Vagina (tissue), 2 donors: Measurements from ENCODE around the gene TMC3. TPM values are rescaled to one million over a fixed set of nuclear protein-coding genes. Genes with fewer than 3 reads are reported as not detected.

ENCODE experiments used
- DNase-seq, 2 donors: peaks; one replicate each; pipeline ENCODE4 v3.0.0-alpha.2; 2017; ENCODE audit errors: extremely low spot score in 2 of 2
- H3K27ac ChIP-seq: fragments of 200-600 bp; sonication (generic); one replicate; pipeline ENCODE4 v1.5.1; 2019
- H3K27me3 ChIP-seq: fragments of 200-600 bp; sonication (generic); one replicate; pipeline ENCODE4 v1.5.1; 2019
- H3K36me3 ChIP-seq, 2 donors: fragments of 200-600 bp; sonication (generic); one replicate each; pipeline ENCODE4 v1.5.1; 2017 to 2019
- H3K4me1 ChIP-seq: fragments of 200-600 bp; sonication (generic); one replicate; pipeline ENCODE4 v1.5.1; 2019
- H3K4me3 ChIP-seq, 2 donors: fragments of 200-600 bp; sonication (generic); 1 replicate in 1 of 2; 2 replicates in 1 of 2; pipeline ENCODE4 v1.5.1; 2016 to 2019
- H3K9me3 ChIP-seq: fragments of 200-600 bp; sonication (generic); one replicate; pipeline ENCODE4 v1.5.1; 2019
- POLR2A ChIP-seq, 2 donors: fragments of 450-650 bp; IDR thresholded peaks; one replicate each; pipeline ENCODE4 v1.6.1; 2017; ENCODE audit warnings: antibody characterized with exemption in 2 of 2, mild to moderate bottlenecking in 2 of 2, moderate library complexity in 2 of 2
- POLR2AphosphoS5 ChIP-seq, 2 donors: sonication (generic); formaldehyde crosslinking; IDR thresholded peaks; one replicate each; pipeline ENCODE4 v1.9.0; 2017; ENCODE audit warnings: antibody characterized with exemption in 2 of 2, mild to moderate bottlenecking in 2 of 2, low read depth in 1 of 2; ENCODE audit not compliant: insufficient read depth in 1 of 2
- intact Hi-C: fragments of 100-400 bp; cut with DNase I; formaldehyde crosslinking; loops from one replicate; pipeline ENCODE4 v1.15.1; 2023
- total RNA-seq: library from RNA; depleted of rRNA; stranded (reverse); fragments of >200 nt; gene quantifications from one replicate; pipeline ENCODE4 v1.2.3, GENCODE V29; 2016
- TF ChIP-seq, protein P1 (sequence below), 3 experiments: fragments of 450-650 bp in 2 of 3; fragments of 200-600 bp in 1 of 3; sonication (generic) in 1 of 3; IDR thresholded peaks; one replicate each; pipeline ENCODE4 v1.5.1; 2017 to 2019; ENCODE audit warnings: antibody characterized with exemption in 3 of 3, mild to moderate bottlenecking in 2 of 3, moderate library complexity in 2 of 3

Gene TMC3
- total RNA-seq, 1 donor from 2014 or later, result 2.7 TPM

DNA sequence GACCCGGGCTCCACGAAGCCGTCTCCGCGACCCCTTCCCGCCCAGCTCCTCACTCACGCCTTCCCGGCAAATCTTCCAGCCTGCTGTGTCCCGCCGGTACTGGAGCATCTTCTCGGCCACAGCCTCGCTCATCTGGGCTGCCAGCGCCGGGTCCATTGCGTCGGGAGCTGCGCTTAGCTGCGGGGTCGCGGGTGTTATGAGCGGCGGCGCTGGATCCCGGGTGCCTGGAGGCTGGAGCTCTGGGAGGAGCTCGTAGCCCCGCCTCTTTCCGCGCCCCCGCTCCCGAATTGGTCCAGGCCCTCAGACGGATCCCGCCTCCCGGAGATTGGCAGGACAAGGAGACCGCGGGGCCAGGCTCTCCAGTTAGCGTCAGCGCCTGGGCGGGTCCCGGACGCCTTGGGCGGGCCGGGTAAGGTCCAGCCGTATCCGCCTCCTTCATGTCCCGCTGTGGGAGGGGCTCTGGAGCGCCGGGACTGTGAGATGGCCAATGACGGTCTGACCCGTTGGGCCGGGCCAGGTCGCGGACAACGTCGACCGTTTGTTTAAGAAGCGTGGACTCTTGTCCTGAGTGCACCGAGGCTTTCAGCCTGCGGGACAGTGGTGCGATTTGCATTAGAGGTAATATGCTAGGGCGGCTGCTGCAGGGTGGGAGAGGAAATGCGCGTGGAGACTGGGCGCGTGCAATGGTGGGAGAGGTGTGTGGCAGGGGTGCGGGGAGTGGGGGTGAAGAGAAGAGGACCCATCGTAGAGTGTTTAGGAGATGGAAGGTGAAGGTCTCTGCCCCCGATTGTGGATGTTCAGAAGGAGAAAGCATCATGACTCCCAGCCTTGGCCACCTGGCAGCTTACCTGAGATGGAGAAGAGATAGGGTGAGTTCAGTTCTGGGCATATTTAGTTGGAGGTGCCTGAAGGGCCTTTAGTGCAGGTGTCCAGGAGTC is 49.8 kb downstream of the TMC3 start, which contains the start of gene STARD5:
Gene STARD5, minus strand, starts transcription at position 198 of the 938 bp plus-strand sequence. Its CDS starts 42 bp downstream, at position 156.
- Histone ChIP-seq H3K4me3 (peak within 1 kb of the TSS; percentile 88 to 94), H3K27ac (peak within 1 kb of the TSS; percentile 81), H3K9me3 (no peaks in the 10 kb centered on the region), H3K27me3 (no peaks in the 10 kb centered on the region), H3K4me1 (peaks cover 24% of the 10 kb centered on the region), H3K36me3 (peaks cover 0 to 15% of the 10 kb centered on the region in 2 donors)
- peak in 1 of 2 donors; percentile 98 for DNase-seq
- intact Hi-C loops, result loop anchor here (10.0 kb wide), 1 partner anchor 1269 kb away; the partner anchor contains the start of gene ZFAND6
- TF ChIP-seq, protein P1, sequence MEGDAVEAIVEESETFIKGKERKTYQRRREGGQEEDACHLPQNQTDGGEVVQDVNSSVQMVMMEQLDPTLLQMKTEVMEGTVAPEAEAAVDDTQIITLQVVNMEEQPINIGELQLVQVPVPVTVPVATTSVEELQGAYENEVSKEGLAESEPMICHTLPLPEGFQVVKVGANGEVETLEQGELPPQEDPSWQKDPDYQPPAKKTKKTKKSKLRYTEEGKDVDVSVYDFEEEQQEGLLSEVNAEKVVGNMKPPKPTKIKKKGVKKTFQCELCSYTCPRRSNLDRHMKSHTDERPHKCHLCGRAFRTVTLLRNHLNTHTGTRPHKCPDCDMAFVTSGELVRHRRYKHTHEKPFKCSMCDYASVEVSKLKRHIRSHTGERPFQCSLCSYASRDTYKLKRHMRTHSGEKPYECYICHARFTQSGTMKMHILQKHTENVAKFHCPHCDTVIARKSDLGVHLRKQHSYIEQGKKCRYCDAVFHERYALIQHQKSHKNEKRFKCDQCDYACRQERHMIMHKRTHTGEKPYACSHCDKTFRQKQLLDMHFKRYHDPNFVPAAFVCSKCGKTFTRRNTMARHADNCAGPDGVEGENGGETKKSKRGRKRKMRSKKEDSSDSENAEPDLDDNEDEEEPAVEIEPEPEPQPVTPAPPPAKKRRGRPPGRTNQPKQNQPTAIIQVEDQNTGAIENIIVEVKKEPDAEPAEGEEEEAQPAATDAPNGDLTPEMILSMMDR (IDR thresholded peaks at IDR 0.05), result no peak
- peak; percentile 71 to 97 for TF ChIP-seq POLR2AphosphoS5 (IDR thresholded peaks at IDR 0.05; ENCODE audit: insufficient read depth in 1 of 2, low read depth in 1 of 2)
- TF ChIP-seq POLR2A (IDR thresholded peaks at IDR 0.05), result peak in 1 of 2 donors; percentile 89

DNA sequence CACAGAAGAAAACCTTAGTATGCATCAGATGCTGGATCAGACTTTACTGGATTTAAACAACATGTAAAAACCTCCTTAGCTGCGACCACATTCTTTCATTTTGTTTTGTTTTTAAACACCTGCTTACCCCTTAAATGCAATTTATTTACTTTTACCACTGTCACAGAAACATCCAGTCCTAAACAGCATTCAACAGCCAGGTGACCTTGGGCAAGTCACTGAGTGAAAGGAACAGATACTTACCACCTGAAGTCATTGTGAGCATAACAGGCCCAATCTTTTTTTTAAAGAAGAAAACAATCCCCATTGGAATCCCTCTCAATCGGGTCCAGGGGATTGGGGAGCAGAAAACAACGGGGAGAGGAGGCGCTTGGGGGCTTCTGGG is 50.5 kb downstream of the TMC3 start:
- Histone ChIP-seq H3K4me3 (peak overlapping the region; percentile 88 to 94), H3K9me3 (no peaks in the 10 kb centered on the region), H3K27ac (peak overlapping the region; percentile 81), H3K27me3 (no peaks in the 10 kb centered on the region), H3K4me1 (peaks cover 24% of the 10 kb centered on the region), H3K36me3 (peaks cover 0 to 20% of the 10 kb centered on the region in 2 donors)
- no peak for DNase-seq
- no peak for TF ChIP-seq POLR2AphosphoS5 (IDR thresholded peaks at IDR 0.05; ENCODE audit: insufficient read depth in 1 of 2, low read depth in 1 of 2)
- TF ChIP-seq, protein P1 (IDR thresholded peaks at IDR 0.05), result no peak
- TF ChIP-seq POLR2A (IDR thresholded peaks at IDR 0.05), result no peak
- intact Hi-C loops, result loop anchor here (10.0 kb wide), 1 partner anchor 1269 kb away; the partner anchor contains the start of gene ZFAND6

GRCh38 chr15:81322676-81323253 is 51.2 kb downstream of the TMC3 start:
- Histone ChIP-seq H3K27me3 (no peaks in the 10 kb centered on the region), H3K36me3 (peaks cover 0 to 28% of the 10 kb centered on the region in 2 donors), H3K4me1 (peaks cover 24% of the 10 kb centered on the region), H3K4me3 (peak overlapping the region; percentile 88 to 94), H3K27ac (peak overlapping the region; percentile 81), H3K9me3 (no peaks in the 10 kb centered on the region)
- DNase-seq, result no peak
- intact Hi-C loops, result loop anchor here (10.0 kb wide), 1 partner anchor 1268 kb away; the partner anchor contains the start of gene ZFAND6
- peak in 1 of 2 donors; percentile 37 for TF ChIP-seq POLR2AphosphoS5 (IDR thresholded peaks at IDR 0.05; ENCODE audit: insufficient read depth in 1 of 2, low read depth in 1 of 2)
- no peak for TF ChIP-seq POLR2A (IDR thresholded peaks at IDR 0.05)

DNA sequence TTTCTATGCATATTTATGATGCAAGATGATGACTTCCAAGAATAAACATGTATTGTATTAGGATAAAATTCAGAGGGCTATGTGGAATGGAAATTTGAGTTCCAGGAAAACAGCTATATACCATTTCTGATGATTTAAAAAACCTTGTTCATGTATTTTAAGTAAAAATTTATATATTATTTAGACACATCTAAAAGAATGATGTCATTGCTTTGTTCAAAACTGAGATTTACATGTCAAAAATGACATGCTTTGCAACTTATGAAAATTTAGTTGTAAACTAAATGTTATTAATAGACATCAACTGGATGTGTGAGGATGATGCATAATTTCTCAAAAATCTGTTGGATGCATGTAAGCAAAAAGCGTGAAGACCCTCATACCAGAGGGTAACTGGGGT is 52.3 kb downstream of the TMC3 start:
- DNase-seq, result no peak
- Histone ChIP-seq H3K4me1 (peaks cover 24% of the 10 kb centered on the region), H3K9me3 (no peaks in the 10 kb centered on the region), H3K36me3 (peaks cover 0 to 38% of the 10 kb centered on the region in 2 donors), H3K27ac (no peak overlapping the region), H3K4me3 (peak overlapping the region in 1 of 2 donors; percentile 88), H3K27me3 (no peaks in the 10 kb centered on the region)
- no peak for TF ChIP-seq POLR2AphosphoS5 (IDR thresholded peaks at IDR 0.05; ENCODE audit: insufficient read depth in 1 of 2, low read depth in 1 of 2)
- no peak for TF ChIP-seq POLR2A (IDR thresholded peaks at IDR 0.05)
- TF ChIP-seq, protein P1 (IDR thresholded peaks at IDR 0.05), result no peak
- intact Hi-C loops, result loop anchor here (10.0 kb wide), 1 partner anchor 1267 kb away; the partner anchor contains the start of gene ZFAND6

- Histone ChIP-seq H3K27ac (no peak overlapping the region), H3K4me1 (peaks cover 20% of the 10 kb centered on the region), H3K9me3 (no peaks in the 10 kb centered on the region), H3K4me3 (no peak overlapping the region), H3K36me3 (peaks cover 0 to 46% of the 10 kb centered on the region in 2 donors), H3K27me3 (no peaks in the 10 kb centered on the region)
- TF ChIP-seq, protein P1 (IDR thresholded peaks at IDR 0.05), result no peak
- TF ChIP-seq POLR2A (IDR thresholded peaks at IDR 0.05), result no peak
- TF ChIP-seq POLR2AphosphoS5 (IDR thresholded peaks at IDR 0.05; ENCODE audit: insufficient read depth in 1 of 2, low read depth in 1 of 2), result no peak
- intact Hi-C loops, result no loop called here
- no peak for DNase-seq
Observed at GRCh38 chr15:81317642-81318017, 56.4 kb downstream of the TMC3 start.
